ENCODE results near the gene PRDM2.

The PRDM2 gene

DNA sequence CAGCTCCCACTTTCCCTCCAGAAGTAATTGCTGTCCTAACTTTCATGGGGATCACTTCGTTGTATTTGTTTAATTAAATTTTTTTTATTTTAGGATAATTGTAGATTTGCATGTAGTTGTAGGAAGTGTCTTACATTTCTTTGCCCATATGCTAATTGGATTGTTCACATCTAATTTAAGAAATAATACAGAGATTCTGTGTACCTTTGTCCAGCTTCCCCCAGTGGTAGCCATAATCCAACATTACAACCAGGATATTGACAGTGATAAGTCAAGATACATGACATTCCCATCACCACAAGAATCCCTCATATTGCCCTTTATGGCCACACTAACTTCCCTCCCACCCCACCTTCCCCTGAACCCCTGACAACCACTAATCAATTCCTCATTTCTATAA, 136.6 kb downstream of the PRDM2 start:
- DNase-seq (ENCODE audit: low read depth in 2 of 2) = no peak

DNA sequence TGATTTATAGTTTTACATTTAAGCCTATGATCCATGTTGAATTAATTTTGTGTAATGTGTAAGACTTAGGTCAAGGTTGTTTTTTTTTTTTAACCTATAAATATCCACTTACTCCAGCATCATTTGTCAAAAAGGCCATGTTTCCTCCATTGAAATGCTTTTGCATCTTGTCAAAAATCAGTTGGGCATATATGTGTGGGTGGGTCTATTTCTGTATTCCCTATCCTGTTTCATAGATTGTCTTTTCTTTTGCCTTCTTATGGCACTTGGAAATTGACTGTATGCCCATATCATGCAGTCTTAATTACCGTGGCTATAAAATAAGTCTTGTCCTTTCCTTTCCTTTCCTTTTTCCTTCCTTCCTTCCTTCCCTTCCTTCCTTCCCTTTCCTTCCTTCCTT, 138.2 kb downstream of the PRDM2 start:
- DNase-seq (ENCODE audit: low read depth in 2 of 2) = no peak

GRCh38 chr1:13842497-13842896, 142.5 kb downstream of the PRDM2 start:
- DNase-seq (ENCODE audit: low read depth in 2 of 2) = no peak

- DNase-seq (ENCODE audit: low read depth in 2 of 2) = no peak
Observed at GRCh38 chr1:13851726-13852125, 151.7 kb downstream of the PRDM2 start.

GRCh38 chr1:13855554-13855953, 155.6 kb downstream of the PRDM2 start:
- no peak for DNase-seq (ENCODE audit: low read depth in 2 of 2)

DNA sequence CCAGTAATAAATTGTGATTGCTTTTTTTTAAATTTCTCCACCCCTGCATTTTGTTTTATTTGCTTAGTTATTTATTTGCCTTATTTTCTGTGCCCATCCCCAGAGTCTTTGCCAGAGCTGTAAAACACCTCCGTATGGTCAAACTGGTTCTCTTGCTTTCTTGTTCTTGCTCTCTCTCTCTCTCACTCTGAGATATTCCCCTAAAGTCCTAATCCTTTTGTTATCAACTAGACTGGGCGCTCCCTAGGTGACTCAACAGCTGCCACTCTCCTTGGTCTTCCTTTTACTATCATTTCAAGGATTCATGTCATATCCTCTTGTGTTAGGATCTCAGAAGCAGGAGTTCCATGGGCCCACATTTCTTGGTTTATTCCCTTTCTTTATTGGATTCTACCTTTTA, 160.0 kb downstream of the PRDM2 start:
- no peak for DNase-seq (ENCODE audit: low read depth in 2 of 2)

GRCh38 chr1:13864760-13865159, 164.8 kb downstream of the PRDM2 start:
- DNase-seq (ENCODE audit: low read depth in 2 of 2) = no peak

DNA sequence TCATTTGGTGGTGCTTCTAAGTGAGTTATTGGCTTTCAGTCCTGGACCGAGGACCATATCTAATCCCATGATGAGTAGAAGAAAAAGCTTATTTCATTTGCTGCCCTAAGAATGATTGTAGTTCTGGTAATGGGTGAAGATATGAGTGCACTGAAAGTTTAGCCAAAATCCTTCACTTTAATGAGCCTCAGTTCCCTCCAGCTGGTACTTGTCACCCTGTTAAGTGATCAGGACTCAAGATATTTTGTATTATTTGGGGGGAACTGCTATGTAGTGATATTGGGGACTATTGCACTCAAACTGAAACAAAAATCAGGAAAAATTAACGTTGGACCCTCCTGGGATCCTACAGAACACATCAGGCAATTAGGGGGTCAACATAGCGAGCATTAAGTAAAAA, 165.9 kb downstream of the PRDM2 start:
- no peak for DNase-seq (ENCODE audit: low read depth in 2 of 2)

- no peak for DNase-seq (ENCODE audit: low read depth in 2 of 2)
Observed at GRCh38 chr1:13867603-13868002, 167.6 kb downstream of the PRDM2 start.

DNA sequence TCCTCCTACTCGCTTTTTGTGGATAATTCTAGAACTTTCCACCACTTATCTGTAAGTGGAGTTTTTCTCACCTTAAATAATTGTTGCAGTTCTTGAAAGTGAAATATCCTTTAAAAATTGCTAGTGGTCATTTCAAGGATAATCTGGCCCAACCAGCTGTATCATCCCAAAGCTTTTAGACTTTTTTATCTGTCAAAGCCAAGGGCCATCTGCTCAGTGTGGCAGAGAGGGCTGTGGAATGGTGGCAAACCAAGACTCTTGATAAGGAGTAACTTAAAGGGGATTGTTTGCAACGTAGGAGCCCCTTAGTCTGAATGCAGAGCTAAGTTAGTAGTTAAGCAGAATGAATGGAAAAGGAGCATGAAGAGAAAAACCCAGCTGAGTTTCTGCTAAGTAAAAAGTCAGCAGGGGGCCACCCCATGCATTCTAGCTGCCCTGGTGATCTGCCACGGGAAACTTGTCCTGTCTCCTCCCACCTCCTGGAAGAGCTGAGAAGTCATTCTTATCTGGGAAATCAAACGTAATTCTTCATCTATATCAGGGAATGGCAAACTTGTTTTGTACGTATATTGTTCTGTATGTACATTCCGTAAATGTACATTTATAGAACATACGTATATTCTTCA, 169.3 kb downstream of the PRDM2 start:
- DNase-seq (ENCODE audit: low read depth in 2 of 2) = no peak

- no peak for DNase-seq (ENCODE audit: low read depth in 2 of 2)
Observed at GRCh38 chr1:13871413-13871812, 171.4 kb downstream of the PRDM2 start.

DNA sequence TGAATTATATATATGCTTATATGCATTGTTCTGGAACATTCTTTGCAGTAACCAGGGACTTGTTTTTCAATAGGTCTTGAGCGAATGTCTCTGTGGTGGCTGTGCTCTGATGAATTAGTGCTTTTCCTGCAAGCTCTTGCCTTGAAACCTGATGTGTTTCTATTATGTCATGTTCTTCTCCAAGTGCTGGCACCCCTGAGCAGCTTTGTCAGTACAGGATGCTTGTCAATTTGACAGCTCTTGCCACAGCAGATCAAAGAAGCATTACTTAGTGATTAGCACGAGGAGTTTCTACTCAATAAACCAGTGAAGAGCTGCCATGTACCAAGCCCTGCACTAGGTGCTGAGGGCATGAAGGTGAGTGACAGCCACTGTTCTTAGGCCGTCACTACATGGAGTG, 171.9 kb downstream of the PRDM2 start:
- DNase-seq (ENCODE audit: low read depth in 2 of 2) = no peak

DNA sequence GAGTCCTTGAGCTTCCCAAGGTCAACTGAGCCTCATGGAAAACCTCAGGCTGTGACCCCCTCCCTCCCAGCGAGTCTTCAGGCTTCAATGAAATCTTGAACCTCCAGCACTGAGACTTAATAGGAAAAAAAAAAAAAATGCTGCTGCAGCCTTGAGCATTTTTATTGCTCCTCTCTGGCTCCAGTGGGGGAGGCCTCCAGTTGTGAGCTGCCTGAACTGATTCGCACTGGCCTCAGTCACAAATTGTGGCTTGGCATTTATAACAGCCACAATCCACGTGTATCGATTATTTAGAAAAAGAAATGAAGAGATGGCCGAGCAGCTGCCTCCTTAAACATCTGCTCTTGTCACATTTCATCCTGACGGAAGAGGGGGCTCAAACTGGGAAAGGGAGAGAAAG, 173.0 kb downstream of the PRDM2 start:
- DNase-seq (ENCODE audit: low read depth in 2 of 2) = no peak

Measured in stimulated activated CD8-positive, alpha-beta memory T cell treated with anti-CD3 and anti-CD28 coated beads, Interleukin-7, amount 100 ng/mL, for 1 hour (primary cell).